Stimulated activated CD4-positive, alpha-beta T cell treated with anti-CD3 and anti-CD28 coated beads, Interleukin-1b, Interleukin-23, amount 100 ng/mL, for 4 hours (primary cell): ENCODE results near the gene PLD5.
"Not testable (repeated sequence)": the region's sequence is repeated elsewhere in the genome, so short reads cannot be mapped to it uniquely, and the experiment has no call there.

ENCODE experiments used
- DNase-seq, 2 donors: peaks; one replicate each; pipeline ENCODE4 v3.0.0-alpha.2; 2020; ENCODE audit warnings: low read depth in 2 of 2

The PLD5 gene

GRCh38 chr1:242426271-242426905 lies 98.1 kb downstream of the PLD5 start:
- no peak for DNase-seq

DNA sequence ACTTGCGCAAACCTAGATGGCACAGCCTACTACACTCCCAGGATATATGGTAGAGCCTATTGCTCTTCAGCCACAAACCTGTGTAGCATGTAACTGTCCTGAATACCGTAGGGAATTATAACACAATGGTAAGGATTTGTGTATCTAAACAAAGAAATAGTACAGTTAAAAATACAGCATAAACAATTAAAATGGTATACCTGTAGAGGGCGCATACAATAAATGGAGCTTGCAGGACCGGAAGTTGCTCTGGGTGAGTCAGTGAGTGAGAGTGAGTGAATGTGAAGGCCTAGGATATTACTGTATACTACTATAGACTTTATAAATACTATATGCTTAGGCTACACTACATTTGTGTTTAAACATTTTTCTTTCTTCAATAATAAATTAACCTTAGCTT lies 99.3 kb downstream of the PLD5 start:
- no peak for DNase-seq

DNA sequence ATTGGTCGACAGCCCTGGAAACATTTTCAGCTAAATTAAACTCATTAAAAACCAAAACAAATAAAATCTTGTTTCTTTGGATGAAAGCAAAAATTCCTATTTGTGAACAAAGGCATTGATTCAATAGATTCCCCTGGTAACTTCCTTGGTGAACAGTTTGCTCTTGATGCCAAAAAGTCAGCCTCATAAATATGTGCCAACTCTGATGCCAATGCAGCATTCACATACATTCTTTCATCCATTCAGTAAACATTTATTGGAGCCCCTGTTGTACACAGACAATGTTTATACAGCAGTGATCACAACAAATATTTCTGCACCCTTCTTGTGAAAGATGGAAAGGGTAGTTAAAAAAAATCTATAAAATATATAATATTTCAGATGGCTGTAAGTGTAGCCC lies 107.8 kb downstream of the PLD5 start:
- no peak for DNase-seq

DNA sequence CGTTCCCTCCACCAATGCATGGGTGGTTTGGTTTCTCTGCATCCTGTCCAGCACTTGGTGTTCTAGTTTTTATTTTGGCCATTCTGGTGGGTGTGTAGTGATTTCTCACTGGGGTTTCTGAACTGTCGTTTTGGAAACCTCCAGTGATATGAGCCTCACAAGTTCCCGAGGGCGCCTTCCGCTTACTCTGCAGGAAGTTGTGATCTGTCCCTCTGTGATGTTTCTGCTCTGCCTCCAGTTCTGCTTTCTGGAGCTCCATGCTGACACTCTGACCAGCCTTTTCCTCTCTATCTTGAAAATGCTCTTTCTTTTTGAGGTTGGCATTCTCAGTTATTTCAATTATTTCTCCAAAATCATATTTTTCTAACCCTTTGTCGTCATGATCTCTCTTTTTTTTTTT lies 111.6 kb downstream of the PLD5 start:
- DNase-seq: no peak

- no peak for DNase-seq
Measured at GRCh38 chr1:242411901-242412300, 112.6 kb downstream of the PLD5 start.

- no peak for DNase-seq
Measured at GRCh38 chr1:242405947-242406346, 118.5 kb downstream of the PLD5 start.

DNA sequence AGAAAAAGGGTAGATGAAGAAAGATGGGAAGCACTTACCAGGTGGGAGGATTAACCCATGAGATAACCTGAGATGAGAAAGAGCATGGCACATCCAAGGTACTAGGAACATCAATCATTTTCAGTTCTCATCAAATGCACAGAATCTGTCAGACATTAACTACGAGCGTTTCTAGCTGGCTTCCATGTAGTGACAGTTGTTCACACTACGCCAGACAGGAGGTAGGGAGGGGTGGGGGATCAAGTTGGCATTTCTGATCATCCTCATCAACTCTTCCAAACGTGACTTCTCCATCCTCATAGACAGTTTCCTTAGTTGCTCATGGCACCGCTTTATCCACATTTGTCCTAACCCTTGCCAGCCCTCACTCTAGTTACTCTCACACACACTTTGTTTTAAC lies 120.2 kb downstream of the PLD5 start:
- no peak for DNase-seq

GRCh38 chr1:242402956-242403355 lies 121.5 kb downstream of the PLD5 start:
- no peak for DNase-seq

GRCh38 chr1:242401937-242402336 lies 122.6 kb downstream of the PLD5 start:
- DNase-seq: no peak

DNA sequence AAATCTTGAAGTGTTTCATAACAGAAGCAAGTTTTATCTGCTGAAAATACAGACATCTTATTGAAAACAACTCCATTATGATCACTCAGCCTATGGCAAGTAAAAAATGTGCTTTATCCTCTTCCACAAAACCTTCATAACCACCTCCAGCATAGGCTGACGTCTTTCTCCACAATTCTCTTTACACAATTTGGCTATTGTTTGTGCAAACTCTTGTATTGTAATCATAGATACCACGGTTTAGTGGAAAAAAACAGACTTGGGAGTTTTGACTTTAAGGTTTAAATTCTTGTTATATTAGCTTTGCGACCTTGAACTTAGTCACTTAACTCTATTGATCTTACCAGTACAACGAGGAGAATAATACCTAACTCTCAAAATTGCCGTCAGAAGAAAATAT lies 126.1 kb downstream of the PLD5 start:
- DNase-seq: no peak

GRCh38 chr1:242391896-242392295 lies 132.6 kb downstream of the PLD5 start:
- no peak for DNase-seq

DNA sequence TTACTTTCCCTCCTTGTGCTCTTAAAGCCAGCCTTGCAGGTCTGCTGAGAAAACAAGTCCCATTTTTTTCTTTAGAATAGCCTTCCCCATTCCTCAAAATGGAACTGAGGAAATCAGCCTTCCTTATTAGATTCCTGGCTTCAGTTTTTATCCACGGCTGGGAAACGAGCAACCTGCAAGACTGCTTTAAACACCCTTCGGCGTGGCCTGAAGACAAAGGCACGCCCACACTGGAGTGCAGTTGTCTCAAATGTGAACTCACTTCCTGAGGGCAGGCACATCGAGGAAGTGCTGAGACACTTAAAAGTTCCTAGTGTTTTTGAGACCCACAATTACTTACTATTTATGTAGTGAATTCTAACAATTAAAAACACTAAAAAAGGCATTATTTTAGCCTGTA lies 148.4 kb downstream of the PLD5 start:
- not testable (repeated sequence) for DNase-seq

GRCh38 chr1:242350446-242350845 lies 174.1 kb downstream of the PLD5 start:
- not testable (repeated sequence) for DNase-seq

DNA sequence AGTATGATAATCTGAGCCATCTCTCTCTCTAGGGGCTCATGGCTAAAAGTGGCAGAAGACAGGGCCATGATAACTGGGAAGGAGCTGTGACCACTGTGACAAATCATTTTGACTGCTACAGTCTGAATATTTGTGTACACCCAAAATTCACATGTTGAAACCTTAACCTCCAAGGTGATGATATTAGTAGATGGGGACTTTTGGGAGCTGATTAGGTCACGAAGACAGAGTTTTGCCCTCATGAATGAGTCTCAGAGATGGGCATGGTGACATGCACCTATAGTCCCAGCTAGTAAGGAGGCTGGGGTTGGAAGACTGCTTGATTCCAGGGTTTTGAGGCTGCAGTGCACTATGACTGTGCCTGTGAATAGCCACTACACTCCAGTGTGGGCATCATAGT lies 174.9 kb downstream of the PLD5 start:
- DNase-seq: no peak

- DNase-seq: not testable (repeated sequence)
Measured at GRCh38 chr1:242330865-242331264, 193.6 kb downstream of the PLD5 start.

GRCh38 chr1:242327381-242327780 lies 197.1 kb downstream of the PLD5 start:
- not testable (repeated sequence) for DNase-seq

DNA sequence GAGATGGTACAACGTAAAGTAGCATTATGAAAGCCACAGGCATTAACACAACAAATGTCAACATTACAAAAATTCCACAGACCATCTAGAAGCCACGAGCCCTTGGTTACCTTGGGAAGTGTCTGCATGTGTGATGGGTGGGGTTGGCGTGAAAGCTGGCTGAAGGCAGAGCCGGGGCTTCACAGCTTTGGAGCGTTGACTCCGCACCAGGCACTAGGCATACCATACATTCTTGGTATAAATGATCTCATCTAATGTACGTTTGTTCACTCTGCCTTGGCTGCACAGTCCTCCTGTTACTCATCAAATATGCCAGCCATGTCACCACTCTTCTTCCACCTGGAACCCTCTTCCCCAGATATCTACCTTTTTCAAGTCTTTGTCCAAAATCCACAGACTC lies 202.5 kb downstream of the PLD5 start:
- not testable (repeated sequence) for DNase-seq

- DNase-seq: no peak
Measured at GRCh38 chr1:242318140-242318539, 206.4 kb downstream of the PLD5 start.

DNA sequence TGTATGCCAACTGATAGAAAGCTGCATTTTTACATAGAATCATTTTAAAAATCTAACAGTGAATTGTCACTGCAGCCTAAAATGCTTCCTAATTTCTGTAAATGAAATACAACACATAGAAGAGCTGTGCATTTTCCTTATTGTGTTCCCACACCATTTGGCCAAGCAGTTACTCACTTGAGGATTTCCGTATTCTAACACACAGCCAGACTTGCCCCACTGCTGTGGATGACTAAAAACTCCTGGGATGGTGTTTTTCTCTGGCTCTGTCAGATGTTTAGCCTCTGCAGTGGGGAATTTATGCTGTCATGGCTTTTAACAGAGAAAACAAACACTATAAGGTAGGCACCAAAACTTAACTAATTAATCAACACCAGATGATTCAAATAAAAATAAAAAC lies 209.6 kb downstream of the PLD5 start:
- DNase-seq: not testable (repeated sequence)

GRCh38 chr1:242314085-242314649 lies 210.3 kb downstream of the PLD5 start:
- not testable (repeated sequence) for DNase-seq

DNA sequence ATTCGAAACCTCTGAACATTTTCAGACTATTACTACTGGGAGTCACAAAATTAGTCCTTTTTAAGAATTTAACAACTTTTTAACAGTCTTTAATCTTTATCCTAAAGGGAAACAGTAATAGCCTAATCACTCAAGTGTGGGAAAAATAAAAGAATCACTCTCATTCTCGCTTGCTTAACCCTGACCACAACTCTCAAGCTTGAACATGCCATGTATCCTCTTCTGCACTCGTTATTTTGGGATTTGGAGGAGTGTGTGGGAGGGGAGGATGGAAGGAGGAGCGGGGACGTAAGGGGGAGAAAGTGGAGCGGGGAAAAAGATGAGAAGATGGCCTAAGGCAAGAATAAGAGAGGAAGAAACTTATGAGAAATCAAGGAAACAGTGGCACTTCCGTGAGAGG lies 215.8 kb downstream of the PLD5 start:
- DNase-seq: not testable (repeated sequence)

GRCh38 chr1:242293781-242294180 lies 230.7 kb downstream of the PLD5 start:
- not testable (repeated sequence) for DNase-seq

DNA sequence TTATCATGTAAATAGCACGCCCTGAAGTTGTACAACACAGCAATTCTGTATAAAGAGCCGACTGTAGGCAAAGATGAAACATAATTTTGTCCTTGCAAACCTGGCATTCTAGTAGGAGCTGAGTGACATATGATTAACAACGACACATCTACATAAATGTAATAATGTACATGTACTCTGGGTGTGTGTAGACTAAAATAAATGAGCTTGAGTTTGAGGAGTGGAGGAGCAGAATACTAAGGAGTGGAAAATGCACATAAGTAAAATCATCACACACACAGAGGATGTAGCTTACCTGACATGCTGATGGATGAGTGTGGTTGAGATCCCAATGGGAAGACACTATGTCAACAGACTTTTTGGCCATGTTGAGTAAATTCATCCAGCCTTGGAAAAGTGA lies 236.4 kb downstream of the PLD5 start:
- DNase-seq: not testable (repeated sequence)
